HG03432 (cell line): ENCODE data around the gene P2RX4.
"Not testable (repeated sequence)": the region's sequence is repeated elsewhere in the genome, so short reads cannot be mapped to it uniquely, and the experiment has no call there.

Experiments
- ATAC-seq: cut with Tn5 transposase; IDR thresholded peaks from one replicate; pipeline ENCODE4 v1.9.1; 2021; ENCODE audit warnings: mild to moderate bottlenecking, moderate library complexity; ENCODE audit not compliant: unreplicated experiment

The P2RX4 gene

GRCh38 chr12:121187501-121187900, 22.4 kb upstream of the P2RX4 start:
- ATAC-seq = no peak

- ATAC-seq = no peak
These were observed 21.7 kb upstream of the P2RX4 start for GRCh38 chr12:121188227-121188626.

GRCh38 chr12:121189131-121189530, 20.8 kb upstream of the P2RX4 start:
- ATAC-seq = no peak

GRCh38 chr12:121189619-121190155, 20.2 kb upstream of the P2RX4 start:
- no peak for ATAC-seq

GRCh38 chr12:121190523-121191031, 19.4 kb upstream of the P2RX4 start:
- no peak for ATAC-seq

GRCh38 chr12:121191151-121191550, 18.8 kb upstream of the P2RX4 start:
- ATAC-seq = no peak

- no peak for ATAC-seq
These were observed 13.0 kb upstream of the P2RX4 start for GRCh38 chr12:121196902-121197301.

GRCh38 chr12:121198949-121199348, 11.0 kb upstream of the P2RX4 start:
- ATAC-seq = no peak

GRCh38 chr12:121201140-121201539, 8.8 kb upstream of the P2RX4 start:
- not testable (repeated sequence) for ATAC-seq

GRCh38 chr12:121202407-121203355, 7.2 kb upstream of the P2RX4 start:
- ATAC-seq = no peak

GRCh38 chr12:121203482-121203881, 6.4 kb upstream of the P2RX4 start:
- ATAC-seq = no peak

- no peak for ATAC-seq
These were observed 4.4 kb upstream of the P2RX4 start for GRCh38 chr12:121205491-121205890.

GRCh38 chr12:121208571-121208970, 1.4 kb upstream of the P2RX4 start:
- ATAC-seq = not testable (repeated sequence)

- ATAC-seq = no peak
These were observed 708 bp upstream of the P2RX4 start for GRCh38 chr12:121209221-121209620.

GRCh38 chr12:121212875-121213274, 2.9 kb downstream of the P2RX4 start:
- ATAC-seq = no peak

- no peak for ATAC-seq
These were observed 4.3 kb downstream of the P2RX4 start for GRCh38 chr12:121214166-121214777.

GRCh38 chr12:121214855-121215745, 5.2 kb downstream of the P2RX4 start:
- ATAC-seq = no peak

GRCh38 chr12:121216102-121216501, 6.2 kb downstream of the P2RX4 start:
- ATAC-seq = no peak

GRCh38 chr12:121217063-121217462, 7.1 kb downstream of the P2RX4 start:
- no peak for ATAC-seq

GRCh38 chr12:121217761-121218160, 7.8 kb downstream of the P2RX4 start:
- ATAC-seq = no peak
